Activated CD4-positive, alpha-beta T cell treated with anti-CD3 and anti-CD28 coated beads, Interleukin-2, amount 50 U/mL, for 48 hours (primary cell): ENCODE data around the gene FIGNL1.

Source experiments
- DNase-seq, 2 experiments: peaks; one replicate each; pipeline ENCODE4 v3.0.0-alpha.2; 2020

Gene FIGNL1

DNA sequence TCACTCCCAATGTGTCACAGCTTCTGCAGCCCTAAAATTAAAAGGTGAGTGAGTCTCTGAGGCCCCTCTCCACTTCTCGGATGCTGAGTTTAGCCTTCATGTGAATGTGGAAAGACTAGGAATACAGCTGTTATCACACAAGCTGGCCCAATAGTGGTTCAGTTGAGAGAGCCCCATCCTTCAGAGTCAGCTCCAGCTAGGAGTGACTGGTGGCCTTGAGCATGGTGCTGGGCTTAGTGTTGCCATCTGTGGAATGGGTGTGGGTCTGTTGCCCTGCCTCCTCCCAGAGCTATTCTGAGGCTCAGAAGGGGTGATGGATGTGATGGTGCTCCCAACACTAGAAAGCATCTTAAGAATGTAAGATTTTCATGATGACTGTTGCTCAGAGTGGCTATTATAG lies 55.8 kb downstream of the FIGNL1 start:
- no peak for DNase-seq
